GM12878 (cell line): ENCODE data around the gene MIPOL1.

Experiments used
- ATF3 ChIP-seq: IDR thresholded peaks from 2 replicates; pipeline ENCODE4 v1.6.1; 2011; ENCODE audit warnings: low read depth, mild to moderate bottlenecking, low read length, moderate library complexity, borderline replicate concordance; ENCODE audit errors: extremely low read depth
- BCL11A ChIP-seq: IDR thresholded peaks from 2 replicates; pipeline ENCODE4 v1.6.1; 2011; ENCODE audit warnings: low read depth, low read length
- CTCF ChIP-seq, 3 experiments: IDR thresholded peaks in 2 of 3; conservative IDR thresholded peaks in 1 of 3; 2 replicates each; pipeline ENCODE4 v1.5.1; 2011; ENCODE audit warnings: low read depth in 3 of 3, low read length in 3 of 3, mild to moderate bottlenecking in 3 of 3, control low read depth in 2 of 3, moderate library complexity in 2 of 3, inconsistent platforms in 1 of 3, mixed read lengths in 1 of 3; ENCODE audit not compliant: control insufficient read depth in 2 of 3, insufficient read depth in 1 of 3; ENCODE audit errors: extremely low read depth in 1 of 3
- EED ChIP-seq: sonication (generic); IDR thresholded peaks from 2 replicates; pipeline ENCODE4 v1.6.1; 2016; ENCODE audit warnings: antibody characterized with exemption, low read depth
- NFYB ChIP-seq: IDR thresholded peaks from 2 replicates; pipeline ENCODE4 v1.6.1; 2011; ENCODE audit warnings: low read depth, mild to moderate bottlenecking, low read length, improper control_type of control experiment, moderate library complexity; ENCODE audit not compliant: insufficient read depth
- PAX8 ChIP-seq: fragments of 450-650 bp; IDR thresholded peaks from 2 replicates; pipeline ENCODE4 v1.6.1; 2017; ENCODE audit warnings: mild to moderate bottlenecking, moderate library complexity
- RBBP5 ChIP-seq: fragments of 200-600 bp; sonication (generic); conservative IDR thresholded peaks from 2 replicates; pipeline ENCODE4 v1.6.1; 2016
- RELB ChIP-seq: fragments of 450-650 bp; IDR thresholded peaks from 2 replicates; pipeline ENCODE4 v1.6.1; 2017; ENCODE audit warnings: low read depth, mild to moderate bottlenecking, moderate library complexity
- RFX5 ChIP-seq: IDR thresholded peaks from 2 replicates; pipeline ENCODE4 v1.6.1; 2011; ENCODE audit warnings: low read depth, low read length, improper control_type of control experiment
- SIN3A ChIP-seq: IDR thresholded peaks from 2 replicates; pipeline ENCODE4 v1.6.1; 2012; ENCODE audit warnings: low read depth, low read length, improper control_type of control experiment
- SMC3 ChIP-seq: IDR thresholded peaks from 2 replicates; pipeline ENCODE4 v1.6.1; 2011; ENCODE audit warnings: low read length, improper control_type of control experiment, borderline replicate concordance
- TF ChIP-seq, protein P1 (sequence below): fragments of 450-650 bp; conservative IDR thresholded peaks from 2 replicates; pipeline ENCODE4 v1.6.1; 2017; ENCODE audit warnings: mild to moderate bottlenecking, moderate library complexity
- TF ChIP-seq, protein P2 (sequence below): IDR thresholded peaks from 2 replicates; pipeline ENCODE4 v1.6.1; 2012; ENCODE audit warnings: mild to moderate bottlenecking, low read depth, low read length

DNA sequence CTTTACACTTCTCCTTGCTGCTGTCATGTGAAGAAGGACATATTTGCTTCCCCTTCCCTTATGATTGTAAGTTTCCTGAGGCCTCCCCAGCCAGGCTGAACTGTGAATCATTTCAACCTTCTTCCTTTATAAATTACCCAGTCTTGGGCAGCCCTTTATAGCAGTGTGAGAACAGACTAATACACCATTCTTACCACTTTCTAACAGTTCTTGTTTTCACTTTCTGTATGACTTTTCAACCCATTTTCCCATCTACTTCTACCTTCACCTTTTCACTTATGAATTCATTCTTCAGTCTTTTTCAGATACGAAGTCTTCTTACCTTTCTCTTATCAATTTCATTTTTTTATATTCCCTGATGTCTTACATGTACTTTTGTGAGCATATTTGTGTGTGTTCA lies 342.3 kb downstream of the MIPOL1 start:
- TF ChIP-seq CTCF (IDR thresholded peaks at IDR 0.05 in 2 of 3, conservative IDR thresholded peaks at IDR 0.05 in 1 of 3; ENCODE audit: control insufficient read depth in 2 of 3, extremely low read depth in 1 of 3, insufficient read depth in 1 of 3, low read depth in 3 of 3, low read length in 3 of 3) (no peak), SMC3 (no peak), SIN3A (no peak), RBBP5 (no peak), RFX5 (no peak), EED (no peak), ATF3 (no peak), NFYB (no peak), RELB (no peak), BCL11A (no peak), PAX8 (no peak)
- TF ChIP-seq, protein P1, sequence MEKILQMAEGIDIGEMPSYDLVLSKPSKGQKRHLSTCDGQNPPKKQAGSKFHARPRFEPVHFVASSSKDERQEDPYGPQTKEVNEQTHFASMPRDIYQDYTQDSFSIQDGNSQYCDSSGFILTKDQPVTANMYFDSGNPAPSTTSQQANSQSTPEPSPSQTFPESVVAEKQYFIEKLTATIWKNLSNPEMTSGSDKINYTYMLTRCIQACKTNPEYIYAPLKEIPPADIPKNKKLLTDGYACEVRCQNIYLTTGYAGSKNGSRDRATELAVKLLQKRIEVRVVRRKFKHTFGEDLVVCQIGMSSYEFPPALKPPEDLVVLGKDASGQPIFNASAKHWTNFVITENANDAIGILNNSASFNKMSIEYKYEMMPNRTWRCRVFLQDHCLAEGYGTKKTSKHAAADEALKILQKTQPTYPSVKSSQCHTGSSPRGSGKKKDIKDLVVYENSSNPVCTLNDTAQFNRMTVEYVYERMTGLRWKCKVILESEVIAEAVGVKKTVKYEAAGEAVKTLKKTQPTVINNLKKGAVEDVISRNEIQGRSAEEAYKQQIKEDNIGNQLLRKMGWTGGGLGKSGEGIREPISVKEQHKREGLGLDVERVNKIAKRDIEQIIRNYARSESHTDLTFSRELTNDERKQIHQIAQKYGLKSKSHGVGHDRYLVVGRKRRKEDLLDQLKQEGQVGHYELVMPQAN = no peak
- TF ChIP-seq, protein P2, sequence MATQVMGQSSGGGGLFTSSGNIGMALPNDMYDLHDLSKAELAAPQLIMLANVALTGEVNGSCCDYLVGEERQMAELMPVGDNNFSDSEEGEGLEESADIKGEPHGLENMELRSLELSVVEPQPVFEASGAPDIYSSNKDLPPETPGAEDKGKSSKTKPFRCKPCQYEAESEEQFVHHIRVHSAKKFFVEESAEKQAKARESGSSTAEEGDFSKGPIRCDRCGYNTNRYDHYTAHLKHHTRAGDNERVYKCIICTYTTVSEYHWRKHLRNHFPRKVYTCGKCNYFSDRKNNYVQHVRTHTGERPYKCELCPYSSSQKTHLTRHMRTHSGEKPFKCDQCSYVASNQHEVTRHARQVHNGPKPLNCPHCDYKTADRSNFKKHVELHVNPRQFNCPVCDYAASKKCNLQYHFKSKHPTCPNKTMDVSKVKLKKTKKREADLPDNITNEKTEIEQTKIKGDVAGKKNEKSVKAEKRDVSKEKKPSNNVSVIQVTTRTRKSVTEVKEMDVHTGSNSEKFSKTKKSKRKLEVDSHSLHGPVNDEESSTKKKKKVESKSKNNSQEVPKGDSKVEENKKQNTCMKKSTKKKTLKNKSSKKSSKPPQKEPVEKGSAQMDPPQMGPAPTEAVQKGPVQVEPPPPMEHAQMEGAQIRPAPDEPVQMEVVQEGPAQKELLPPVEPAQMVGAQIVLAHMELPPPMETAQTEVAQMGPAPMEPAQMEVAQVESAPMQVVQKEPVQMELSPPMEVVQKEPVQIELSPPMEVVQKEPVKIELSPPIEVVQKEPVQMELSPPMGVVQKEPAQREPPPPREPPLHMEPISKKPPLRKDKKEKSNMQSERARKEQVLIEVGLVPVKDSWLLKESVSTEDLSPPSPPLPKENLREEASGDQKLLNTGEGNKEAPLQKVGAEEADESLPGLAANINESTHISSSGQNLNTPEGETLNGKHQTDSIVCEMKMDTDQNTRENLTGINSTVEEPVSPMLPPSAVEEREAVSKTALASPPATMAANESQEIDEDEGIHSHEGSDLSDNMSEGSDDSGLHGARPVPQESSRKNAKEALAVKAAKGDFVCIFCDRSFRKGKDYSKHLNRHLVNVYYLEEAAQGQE = no peak
